Astrocyte (in vitro differentiated cells and primary cell): ENCODE data around the gene CPM. TPM values are rescaled to one million over a fixed set of nuclear protein-coding genes. Genes with fewer than 3 reads are reported as not detected.
A peak's percentile ranks its signal among the peaks of the same experiment; 100 is the strongest.

Source experiments
- DNase-seq: peaks from one replicate; pipeline ENCODE4 v3.0.0-alpha.2; 2010; ENCODE audit warnings: low read depth
- FAIRE-seq: peaks from 2 replicates; lab custom pipeline; 2011; peaks lifted over from hg19 to GRCh38; lab: Jason Lieb, UNC
- H2AFZ ChIP-seq: 2 replicates; pipeline ENCODE4 v1.6.0; 2012; ENCODE audit warnings: low read depth, low read length, inconsistent platforms
- H3K27ac ChIP-seq: 2 replicates; pipeline ENCODE4 v1.5.1; 2011; ENCODE audit warnings: low read depth, low read length, inconsistent platforms
- H3K27me3 ChIP-seq: 2 replicates; pipeline ENCODE4 v1.6.0; 2011; ENCODE audit warnings: low read length, inconsistent platforms; ENCODE audit not compliant: insufficient read depth
- H3K36me3 ChIP-seq: 2 replicates; pipeline ENCODE4 v1.5.1; 2011; ENCODE audit warnings: low read length, inconsistent platforms; ENCODE audit not compliant: insufficient read depth
- H3K4me1 ChIP-seq: 2 replicates; pipeline ENCODE4 v1.5.1; 2011; ENCODE audit warnings: low read length, inconsistent platforms; ENCODE audit not compliant: insufficient read depth
- H3K4me2 ChIP-seq: 2 replicates; pipeline ENCODE4 v1.6.0; 2012; ENCODE audit warnings: low read length, inconsistent platforms
- H3K4me3 ChIP-seq: 2 replicates; pipeline ENCODE4 v1.5.1; 2011; ENCODE audit warnings: low read depth, mild to moderate bottlenecking, low read length, inconsistent platforms; ENCODE audit not compliant: insufficient read depth
- H3K79me2 ChIP-seq: 2 replicates; pipeline ENCODE4 v1.6.0; 2012; ENCODE audit warnings: mild to moderate bottlenecking, low read length, inconsistent platforms; ENCODE audit not compliant: insufficient read depth
- H3K9ac ChIP-seq: 2 replicates; pipeline ENCODE4 v1.6.0; 2012; ENCODE audit warnings: mild to moderate bottlenecking, low read length, inconsistent platforms
- H3K9me3 ChIP-seq: 2 replicates; pipeline ENCODE4 v1.5.1; 2012; ENCODE audit warnings: low read depth, mild to moderate bottlenecking, low read length, inconsistent platforms; ENCODE audit not compliant: insufficient read depth
- H4K20me1 ChIP-seq: 2 replicates; pipeline ENCODE4 v1.6.0; 2012; ENCODE audit warnings: low read length, inconsistent platforms; ENCODE audit not compliant: insufficient read depth
- H3K27ac Mint-ChIP-seq: one replicate; pipeline ENCODE4 v1.8.0; 2021; ENCODE audit warnings: mild to moderate bottlenecking, mixed read lengths; ENCODE audit not compliant: unreplicated experiment
- H3K27me3 Mint-ChIP-seq: one replicate; pipeline ENCODE4 v1.8.0; 2021; ENCODE audit warnings: low read depth, mixed read lengths; ENCODE audit not compliant: unreplicated experiment
- H3K36me3 Mint-ChIP-seq: one replicate; pipeline ENCODE4 v1.8.0; 2021; ENCODE audit warnings: low read depth, mixed read lengths; ENCODE audit not compliant: unreplicated experiment
- H3K4me1 Mint-ChIP-seq: one replicate; pipeline ENCODE4 v1.8.0; 2021; ENCODE audit warnings: low read depth, mixed read lengths; ENCODE audit not compliant: unreplicated experiment
- H3K4me3 Mint-ChIP-seq: one replicate; pipeline ENCODE4 v1.8.0; 2021; ENCODE audit warnings: mild to moderate bottlenecking, moderate library complexity, mixed read lengths; ENCODE audit not compliant: unreplicated experiment
- H3K9me3 Mint-ChIP-seq: one replicate; pipeline ENCODE4 v1.8.0; 2021; ENCODE audit warnings: mild to moderate bottlenecking, mixed read lengths; ENCODE audit not compliant: unreplicated experiment
- CTCF ChIP-seq: IDR thresholded peaks from 2 replicates; pipeline ENCODE4 v1.5.1; 2011; ENCODE audit warnings: low read depth, mild to moderate bottlenecking, inconsistent platforms, low read length, moderate library complexity; ENCODE audit not compliant: insufficient read depth
- EZH2 ChIP-seq: IDR thresholded peaks from 2 replicates; pipeline ENCODE4 v1.6.1; 2012; ENCODE audit warnings: mild to moderate bottlenecking, low read length, inconsistent platforms; ENCODE audit not compliant: insufficient read depth
- total RNA-seq: library from RNA; stranded (reverse); gene quantifications from 2 replicates; pipeline ENCODE4 v1.2.1, GENCODE V29; 2021

CPM gene
- total RNA-seq, 1 donor from 2014 or later: 2.7 TPM

GRCh38 chr12:68899251-68899771 is 33.7 kb downstream of the CPM start:
- Histone ChIP-seq H3K27me3 (no peaks in the 10 kb centered on the region), H3K4me3 (no peak overlapping the region), H4K20me1 (no peaks in the 10 kb centered on the region), H3K9ac (no peak overlapping the region), H2AFZ (no peak overlapping the region), H3K4me1 (peaks cover 14% of the 10 kb centered on the region), H3K27ac (no peak overlapping the region), H3K79me2 (no peaks in the 10 kb centered on the region), H3K36me3 (no peaks in the 10 kb centered on the region), H3K4me2 (no peak overlapping the region), H3K9me3 (no peaks in the 10 kb centered on the region)
- peaks cover 1% of the 10 kb centered on the region for H3K36me3 Mint-ChIP-seq
- no peaks in the 10 kb centered on the region for H3K27me3 Mint-ChIP-seq
- DNase-seq (peak; percentile 90), FAIRE-seq (peak; percentile 76)
- H3K4me1 Mint-ChIP-seq: peaks cover 20% of the 10 kb centered on the region
- peak overlapping the region; percentile 8 for H3K27ac Mint-ChIP-seq
- peaks cover 3% of the 10 kb centered on the region for H3K9me3 Mint-ChIP-seq
- TF ChIP-seq CTCF: peak; percentile 52
- TF ChIP-seq EZH2: no peak
- no peak overlapping the region for H3K4me3 Mint-ChIP-seq

GRCh38 chr12:68896881-68897540 is 36.0 kb downstream of the CPM start:
- DNase-seq (peak; percentile 44), FAIRE-seq (no peak)
- Histone ChIP-seq H3K4me1 (peaks cover 14% of the 10 kb centered on the region), H3K27ac (peak overlapping the region; percentile 20), H4K20me1 (no peaks in the 10 kb centered on the region), H3K36me3 (no peaks in the 10 kb centered on the region), H3K4me2 (peak overlapping the region; percentile 60), H3K79me2 (no peaks in the 10 kb centered on the region), H3K4me3 (no peak overlapping the region), H2AFZ (no peak overlapping the region), H3K27me3 (no peaks in the 10 kb centered on the region), H3K9ac (peak overlapping the region; percentile 13), H3K9me3 (no peaks in the 10 kb centered on the region)
- peaks cover 20% of the 10 kb centered on the region for H3K4me1 Mint-ChIP-seq
- peaks cover 2% of the 10 kb centered on the region for H3K36me3 Mint-ChIP-seq
- no peaks in the 10 kb centered on the region for H3K27me3 Mint-ChIP-seq
- TF ChIP-seq EZH2: no peak
- TF ChIP-seq CTCF: no peak
- H3K27ac Mint-ChIP-seq: peak overlapping the region; percentile 91
- H3K4me3 Mint-ChIP-seq: no peak overlapping the region
- H3K9me3 Mint-ChIP-seq: peaks cover 3% of the 10 kb centered on the region

GRCh38 chr12:68894276-68894855 is 38.6 kb downstream of the CPM start:
- TF ChIP-seq EZH2 (no peak), CTCF (no peak)
- Histone ChIP-seq H3K36me3 (no peaks in the 10 kb centered on the region), H2AFZ (no peak overlapping the region), H3K9ac (no peak overlapping the region), H3K9me3 (no peaks in the 10 kb centered on the region), H3K27ac (no peak overlapping the region), H3K4me2 (no peak overlapping the region), H3K79me2 (no peaks in the 10 kb centered on the region), H4K20me1 (no peaks in the 10 kb centered on the region), H3K4me3 (no peak overlapping the region), H3K4me1 (peaks cover 14% of the 10 kb centered on the region), H3K27me3 (no peaks in the 10 kb centered on the region)
- FAIRE-seq (no peak), DNase-seq (no peak)
- peaks cover 3% of the 10 kb centered on the region for H3K9me3 Mint-ChIP-seq
- no peak overlapping the region for H3K27ac Mint-ChIP-seq
- peaks cover 18% of the 10 kb centered on the region for H3K4me1 Mint-ChIP-seq
- peaks cover 3% of the 10 kb centered on the region for H3K36me3 Mint-ChIP-seq
- no peaks in the 10 kb centered on the region for H3K27me3 Mint-ChIP-seq
- H3K4me3 Mint-ChIP-seq: no peak overlapping the region
